GM19438 (cell line): ENCODE data around the gene P3H3.

Experiments used
- ATAC-seq: cut with Tn5 transposase; IDR thresholded peaks from one replicate; pipeline ENCODE4 v1.9.1; 2021; ENCODE audit warnings: low read depth; ENCODE audit not compliant: unreplicated experiment

The P3H3 gene

GRCh38 chr12:6826125-6826733 lies 2.0 kb upstream of the P3H3 start:
- ATAC-seq: no peak

DNA sequence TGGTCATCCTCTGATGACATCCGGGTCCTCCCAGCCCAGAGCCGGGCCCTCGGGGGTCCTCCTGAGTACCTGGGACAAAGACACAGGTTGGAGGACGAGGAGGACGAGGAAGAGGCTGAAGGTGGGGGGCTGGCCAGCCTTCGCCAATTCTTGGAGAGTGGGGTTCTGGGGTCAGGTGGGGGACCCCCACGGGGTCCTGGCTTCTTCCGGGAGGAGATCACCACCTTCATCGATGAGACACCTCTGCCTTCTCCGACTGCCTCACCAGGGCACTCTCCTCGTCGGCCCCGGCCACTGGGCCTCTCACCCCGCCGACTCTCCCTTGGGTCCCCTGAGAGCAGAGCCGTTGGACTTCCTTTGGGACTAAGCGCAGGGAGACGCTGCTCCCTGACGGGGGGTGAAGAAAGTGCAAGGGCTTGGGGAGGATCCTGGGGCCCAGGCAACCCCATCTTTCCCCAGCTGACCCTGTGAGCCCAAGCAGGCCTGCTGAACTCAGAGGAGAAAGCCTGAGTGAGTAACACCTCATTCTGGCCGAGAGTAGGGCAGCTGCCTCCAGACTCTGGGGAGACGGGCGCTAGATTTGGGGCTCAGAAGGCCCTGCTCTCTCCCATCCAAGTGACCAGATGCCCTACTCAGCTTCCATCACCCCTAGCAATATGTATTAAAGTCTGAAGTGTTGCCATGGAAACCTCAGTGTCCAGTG lies 1.3 kb upstream of the P3H3 start:
- no peak for ATAC-seq

DNA sequence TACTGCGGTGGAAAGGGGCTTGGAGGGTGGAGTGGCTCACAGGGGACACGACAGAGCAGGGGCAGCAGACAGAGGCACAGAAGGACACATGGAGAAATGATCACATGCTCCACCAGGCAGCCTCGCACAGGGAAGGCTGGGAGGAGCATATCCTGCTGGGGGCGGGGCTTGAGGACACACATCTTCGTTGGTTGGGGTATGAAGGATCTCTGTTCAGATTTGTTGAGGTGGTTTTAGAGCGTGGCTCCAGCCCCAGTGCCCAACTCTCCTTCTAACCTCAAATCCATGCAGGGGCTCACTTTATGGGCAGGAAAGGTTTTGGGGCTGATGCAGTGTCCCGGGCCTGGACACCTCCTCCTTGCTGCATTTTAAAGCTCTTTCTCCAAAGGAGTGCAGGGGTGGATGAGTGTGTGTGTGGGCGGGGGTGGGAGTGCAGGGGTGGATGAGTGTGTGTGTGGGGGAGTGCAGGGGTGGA lies 733 bp upstream of the P3H3 start:
- no peak for ATAC-seq

GRCh38 chr12:6828781-6829535 lies 751 bp downstream of the P3H3 start:
- ATAC-seq: no peak

- no peak for ATAC-seq
Observed at GRCh38 chr12:6829536-6830220, 1.5 kb downstream of the P3H3 start.

- ATAC-seq: no peak
Observed at GRCh38 chr12:6830286-6830890, 2.2 kb downstream of the P3H3 start.

DNA sequence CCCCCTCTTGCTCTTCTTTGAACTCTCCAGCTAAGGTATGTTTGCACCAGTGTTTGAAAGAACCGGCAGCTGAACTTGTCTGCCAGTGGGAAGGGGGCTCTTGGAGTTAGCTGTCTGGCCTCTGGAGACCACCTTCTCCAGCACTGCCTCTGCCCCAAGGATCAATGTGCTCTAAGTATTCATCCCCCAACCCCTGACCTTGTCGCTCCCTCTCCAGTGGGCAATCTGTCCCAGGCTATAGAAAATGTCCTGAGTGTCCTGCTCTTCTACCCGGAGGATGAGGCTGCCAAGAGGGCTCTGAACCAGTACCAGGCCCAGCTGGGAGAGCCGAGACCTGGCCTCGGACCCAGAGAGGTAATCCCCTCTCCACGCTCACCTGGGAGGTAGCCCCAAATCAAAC lies 2.8 kb downstream of the P3H3 start:
- no peak for ATAC-seq

GRCh38 chr12:6831450-6831995 lies 3.3 kb downstream of the P3H3 start:
- no peak for ATAC-seq

DNA sequence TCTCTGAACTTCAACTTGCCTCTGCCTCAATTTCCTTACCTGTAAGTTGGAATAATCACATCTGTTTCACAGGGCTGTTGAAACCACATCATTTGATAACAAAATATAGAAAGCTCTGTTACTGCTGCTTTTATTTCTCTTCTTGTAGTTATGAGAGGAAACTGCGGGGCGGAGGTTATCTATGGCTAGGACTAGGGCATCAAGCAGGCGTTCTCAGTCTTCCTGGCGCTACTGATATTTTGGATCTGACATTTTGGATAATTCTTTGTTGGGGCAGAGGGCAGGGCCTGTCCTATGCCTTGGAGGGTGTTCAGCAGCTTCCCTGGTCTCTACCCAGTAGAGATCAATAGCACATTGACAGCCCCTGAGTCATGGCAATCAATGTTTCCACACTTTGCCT lies 3.9 kb downstream of the P3H3 start:
- no peak for ATAC-seq

- ATAC-seq: no peak
Observed at GRCh38 chr12:6833189-6833890, 5.1 kb downstream of the P3H3 start.

DNA sequence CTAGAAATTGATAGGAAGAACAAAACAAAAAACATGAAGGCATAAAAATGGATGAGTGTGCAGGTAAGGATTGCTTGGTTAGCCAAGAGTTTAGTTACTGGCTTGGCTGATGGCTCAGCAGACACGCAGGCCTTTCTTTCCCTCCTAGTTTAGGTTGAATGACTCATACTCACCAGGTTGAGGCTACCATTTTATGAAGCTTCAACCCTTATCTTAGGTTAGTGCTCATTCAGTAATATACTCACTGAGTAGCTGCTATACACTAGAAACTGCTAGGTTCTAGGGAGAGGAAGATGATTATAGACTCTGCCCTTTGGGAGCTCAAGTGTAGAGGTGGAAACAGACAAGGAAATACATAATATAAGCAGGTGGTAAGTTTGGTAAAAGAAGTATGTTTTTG lies 6.0 kb downstream of the P3H3 start:
- ATAC-seq: no peak

- ATAC-seq: no peak
Observed at GRCh38 chr12:6834873-6835272, 6.7 kb downstream of the P3H3 start.

DNA sequence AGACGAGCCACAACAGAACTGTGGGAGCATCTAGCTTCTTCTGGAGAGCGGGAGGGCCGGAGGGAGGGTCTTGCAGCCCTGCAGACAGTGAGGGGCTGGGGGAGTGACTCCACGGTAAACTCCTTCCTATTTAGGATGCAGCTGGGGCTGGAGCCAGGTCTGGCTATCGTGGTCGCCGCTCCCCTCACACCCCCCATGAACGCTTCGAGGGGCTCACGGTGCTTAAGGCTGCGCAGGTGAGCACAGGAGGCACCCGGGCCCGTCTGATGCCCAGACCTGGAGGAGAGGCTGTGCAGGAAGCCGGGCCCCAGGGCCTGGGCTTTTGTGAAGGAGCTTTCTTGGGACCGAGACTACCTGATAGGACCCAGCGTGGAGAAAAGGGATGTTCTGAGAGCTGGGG lies 8.6 kb downstream of the P3H3 start:
- no peak for ATAC-seq

DNA sequence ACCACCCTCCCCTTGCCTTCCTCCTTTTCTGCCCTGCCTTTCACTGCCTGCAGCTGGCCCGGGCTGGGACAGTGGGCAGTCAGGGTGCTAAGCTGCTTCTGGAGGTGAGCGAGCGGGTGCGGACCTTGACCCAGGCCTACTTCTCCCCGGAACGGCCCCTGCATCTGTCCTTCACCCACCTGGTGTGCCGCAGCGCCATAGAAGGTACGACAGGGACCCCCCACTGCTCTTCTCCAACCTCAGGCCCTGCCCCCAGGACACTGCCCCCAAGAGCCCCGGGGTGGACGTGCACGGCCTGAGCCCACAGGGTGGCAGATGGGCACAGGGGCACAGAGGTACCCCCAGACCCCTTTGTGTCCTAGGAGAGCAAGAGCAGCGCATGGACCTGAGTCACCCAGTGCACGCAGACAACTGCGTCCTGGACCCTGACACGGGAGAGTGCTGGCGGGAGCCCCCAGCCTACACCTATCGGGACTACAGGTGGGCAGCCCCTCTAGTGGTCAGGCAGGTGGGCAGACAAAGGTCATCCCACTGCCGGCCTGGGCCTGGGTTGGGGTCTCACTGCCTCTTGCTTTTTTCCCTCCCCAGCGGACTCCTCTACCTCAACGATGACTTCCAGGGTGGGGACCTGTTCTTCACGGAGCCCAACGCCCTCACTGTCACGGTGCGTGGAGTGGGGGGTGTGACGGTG lies 9.3 kb downstream of the P3H3 start:
- ATAC-seq: no peak

GRCh38 chr12:6838854-6839253 lies 10.6 kb downstream of the P3H3 start:
- ATAC-seq: no peak

DNA sequence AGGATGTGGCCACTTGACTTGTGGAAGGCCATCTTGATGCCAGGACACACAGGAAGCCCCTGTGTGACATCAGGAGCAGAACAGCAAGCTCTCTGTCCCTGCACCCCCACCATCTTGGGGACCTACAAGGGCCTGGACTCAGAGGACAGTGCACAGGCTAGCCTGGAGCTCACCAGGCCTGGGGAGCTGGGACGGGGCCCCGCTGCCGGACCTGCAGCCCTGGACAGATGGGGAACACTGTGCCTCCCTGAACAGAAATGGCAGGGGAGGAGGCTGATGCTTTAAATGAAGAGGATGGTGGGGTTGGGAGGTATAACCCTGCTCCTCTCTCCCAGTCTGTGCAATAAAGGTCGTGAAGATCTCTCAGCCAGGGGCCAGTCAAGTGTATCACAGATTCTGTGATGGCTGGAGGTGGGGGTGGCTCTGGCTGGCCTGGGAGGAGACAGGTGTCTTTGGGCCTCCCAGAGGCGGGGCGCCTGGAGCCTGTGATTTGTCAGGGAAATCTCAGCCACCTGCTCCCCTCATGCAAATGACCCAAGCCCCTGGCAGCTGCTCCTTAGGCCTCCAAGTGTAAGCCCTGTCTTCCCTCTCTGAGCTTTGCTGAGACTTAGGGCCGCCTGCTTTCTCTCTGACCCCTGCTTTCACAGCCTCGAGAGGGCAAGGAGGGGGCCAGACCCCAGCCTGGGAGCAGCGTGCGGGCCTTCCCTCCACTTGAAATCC lies 11.4 kb downstream of the P3H3 start:
- ATAC-seq: peak; percentile 70

- no peak for ATAC-seq
Observed at GRCh38 chr12:6840330-6840729, 12.1 kb downstream of the P3H3 start.

- no peak for ATAC-seq
Observed at GRCh38 chr12:6840761-6841515, 12.7 kb downstream of the P3H3 start, which contains the start of gene GNB3. TSS of gene GNB3 (plus strand) at chr12:6840925. CDS start at chr12:6841288, 363 bp downstream.
